NCI-H526 (cell line): ENCODE results near the gene ARID1B.
A peak's percentile ranks its signal among the peaks of the same experiment; 100 is the strongest.

Experiments used
- DNase-seq, 2 experiments: peaks; one replicate each; lab custom pipeline; 2025; lab: John Stamatoyannopoulos, UW

ARID1B gene

DNA sequence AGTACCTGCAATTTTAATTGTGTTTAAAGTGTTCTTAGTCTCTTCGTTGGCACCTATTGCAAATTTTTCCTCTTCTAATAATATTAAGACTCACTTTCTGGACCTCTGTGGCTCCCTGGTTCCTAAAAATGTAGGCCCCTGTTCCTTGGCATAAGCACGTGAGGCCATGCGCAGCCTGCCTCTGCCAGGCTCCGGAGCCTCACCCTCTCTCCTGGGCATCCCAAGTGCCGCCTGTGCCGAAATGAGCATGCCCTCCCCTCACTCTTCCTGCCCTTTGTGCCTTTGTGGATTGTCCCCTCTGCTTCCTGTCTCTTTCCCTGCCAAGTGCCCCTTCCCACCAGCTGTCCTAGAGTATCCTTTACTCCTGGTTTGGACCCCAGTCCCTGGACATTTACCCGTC, 300.1 kb downstream of the ARID1B start:
- no peak for DNase-seq

- no peak for DNase-seq
Measured at GRCh38 chr6:157078326-157078725, 301.1 kb downstream of the ARID1B start.

- DNase-seq = no peak
Measured at GRCh38 chr6:157079277-157079676, 302.1 kb downstream of the ARID1B start.

DNA sequence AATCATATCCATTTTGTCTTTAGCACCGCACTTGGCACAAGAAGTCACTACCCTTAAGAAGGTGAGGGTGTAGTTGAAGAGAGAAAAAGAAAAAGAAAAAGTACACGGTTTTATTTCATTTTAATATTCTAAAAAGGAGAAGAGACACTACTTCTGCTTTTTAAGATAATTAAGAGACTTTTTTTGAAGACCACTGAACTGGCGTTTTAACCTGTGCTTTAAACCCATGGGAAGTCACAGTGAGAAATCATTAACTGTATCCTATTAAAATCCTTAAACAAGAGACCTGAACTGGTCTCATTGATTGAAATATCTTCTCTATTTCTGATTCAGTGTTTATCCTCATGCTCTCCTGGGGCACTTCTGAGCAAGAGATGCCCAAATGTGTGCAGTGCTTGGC, 302.6 kb downstream of the ARID1B start:
- DNase-seq = no peak

GRCh38 chr6:157080986-157081391, 303.8 kb downstream of the ARID1B start:
- DNase-seq = no peak

DNA sequence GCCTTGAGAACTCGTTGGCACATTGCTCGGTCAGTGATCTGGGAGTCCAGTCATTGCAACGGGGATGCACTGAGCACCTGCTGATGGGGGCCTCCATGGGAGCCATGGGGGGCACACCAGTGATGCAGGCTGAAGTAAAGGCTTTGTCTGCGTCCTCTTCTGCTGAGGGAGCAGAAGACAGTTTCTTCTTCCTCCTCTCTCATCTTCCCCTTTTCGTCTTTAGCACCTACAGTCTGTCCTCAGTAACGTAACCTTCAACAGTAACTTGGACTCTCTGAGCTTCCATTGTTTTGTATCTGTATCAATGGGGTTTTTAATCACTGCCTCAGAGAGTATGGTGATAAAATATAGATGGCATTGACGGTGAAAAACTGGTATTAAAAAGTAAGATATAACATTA, 306.2 kb downstream of the ARID1B start:
- DNase-seq = no peak

DNA sequence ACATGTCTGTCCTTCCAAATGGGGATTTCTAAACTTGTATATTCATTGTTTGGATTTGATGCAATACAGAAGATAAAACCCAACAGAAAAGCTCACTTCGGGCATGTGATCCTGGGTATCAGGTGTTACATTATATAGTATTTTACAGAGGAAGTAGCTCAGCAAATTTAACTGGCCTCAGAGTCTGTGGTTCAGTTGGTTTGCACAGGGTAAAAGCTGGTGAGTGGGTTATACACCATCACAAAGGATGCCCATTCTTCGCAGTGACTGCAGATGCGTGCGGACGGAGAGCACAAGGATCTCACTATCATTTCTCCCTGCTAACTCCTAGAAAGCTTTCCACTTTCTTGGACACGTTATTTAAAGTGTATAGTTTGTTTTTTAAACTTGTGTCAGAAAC, 309.5 kb downstream of the ARID1B start:
- no peak for DNase-seq

DNA sequence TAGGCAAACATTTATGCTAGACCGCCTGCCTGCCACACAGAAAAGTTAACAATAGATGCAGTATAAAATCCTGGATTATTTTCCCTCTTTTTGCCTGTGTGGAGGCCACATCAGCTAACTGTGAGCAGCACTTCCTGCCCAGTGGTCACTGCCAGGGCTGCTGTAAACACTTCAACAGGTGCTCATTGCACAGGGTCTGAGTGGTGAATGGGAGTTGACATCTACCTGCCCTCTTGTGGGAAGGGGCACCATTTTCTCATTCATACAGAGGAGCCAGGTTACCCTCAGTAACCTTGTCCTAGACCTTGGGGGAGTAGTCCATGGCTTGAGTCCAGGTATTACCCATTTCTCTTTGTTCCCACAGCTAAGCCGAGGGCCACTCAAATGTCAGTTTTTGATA, 310.8 kb downstream of the ARID1B start:
- DNase-seq = no peak

DNA sequence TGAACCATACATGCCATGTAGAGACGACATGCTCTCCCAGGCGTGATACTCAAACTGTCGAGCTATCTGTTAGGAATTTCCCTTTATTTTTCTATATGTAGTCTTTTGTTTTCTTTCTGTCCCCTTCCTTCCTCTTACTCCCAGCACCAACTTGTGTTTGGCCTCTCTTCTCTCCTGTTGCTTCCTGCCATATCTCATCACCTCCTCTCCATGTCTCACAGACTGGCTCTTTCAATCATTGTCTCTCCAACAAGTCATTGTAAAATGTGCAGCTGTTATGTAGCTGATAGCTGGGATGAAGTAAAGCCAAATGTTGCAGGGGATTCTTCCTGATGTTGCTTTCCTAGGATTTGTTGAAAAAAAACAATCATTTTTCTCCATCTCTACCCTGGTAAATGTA, 311.7 kb downstream of the ARID1B start:
- no peak for DNase-seq

DNA sequence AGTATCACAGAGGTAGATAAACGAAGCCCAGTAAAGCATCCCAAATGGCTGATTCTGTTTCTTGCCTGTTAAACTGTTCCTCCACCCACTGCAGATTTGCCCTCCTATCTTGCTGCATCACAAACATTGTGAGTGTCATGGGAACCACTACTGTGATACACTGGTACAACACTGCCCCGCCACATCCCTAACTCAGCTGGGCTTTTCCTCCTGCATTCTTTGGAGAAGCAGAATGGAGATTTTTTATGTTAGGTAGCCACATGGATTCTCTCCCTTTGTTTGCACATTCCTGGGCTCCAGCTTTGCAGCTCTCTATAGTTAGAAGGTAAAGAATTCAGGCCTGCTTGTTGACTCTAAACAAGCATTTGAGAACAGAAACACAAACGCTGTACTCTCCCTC, 312.1 kb downstream of the ARID1B start:
- peak in 1 of 2 experiments; percentile 22 for DNase-seq

DNA sequence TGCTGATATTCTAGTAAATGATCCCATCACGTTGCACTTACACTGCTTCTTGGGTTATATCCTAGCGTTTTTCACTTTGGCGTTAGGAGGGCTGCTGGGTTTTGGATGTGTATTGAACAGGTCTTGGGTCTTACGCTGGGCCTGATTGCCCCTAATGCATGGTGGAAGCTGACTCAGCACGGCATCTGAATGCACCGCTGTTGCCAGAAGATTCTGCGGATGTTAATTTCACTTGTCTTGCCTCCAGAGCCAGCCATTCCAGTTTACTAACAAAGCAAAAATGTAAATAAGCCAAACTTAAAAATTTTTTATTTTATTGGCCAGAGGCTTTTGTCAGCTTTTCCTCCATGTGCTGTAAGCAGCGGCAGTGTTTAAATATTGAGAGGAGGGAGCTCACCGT, 312.7 kb downstream of the ARID1B start:
- DNase-seq = no peak

- no peak for DNase-seq
Measured at GRCh38 chr6:157090736-157091135, 313.6 kb downstream of the ARID1B start.

GRCh38 chr6:157091243-157091642, 314.1 kb downstream of the ARID1B start:
- no peak for DNase-seq

DNA sequence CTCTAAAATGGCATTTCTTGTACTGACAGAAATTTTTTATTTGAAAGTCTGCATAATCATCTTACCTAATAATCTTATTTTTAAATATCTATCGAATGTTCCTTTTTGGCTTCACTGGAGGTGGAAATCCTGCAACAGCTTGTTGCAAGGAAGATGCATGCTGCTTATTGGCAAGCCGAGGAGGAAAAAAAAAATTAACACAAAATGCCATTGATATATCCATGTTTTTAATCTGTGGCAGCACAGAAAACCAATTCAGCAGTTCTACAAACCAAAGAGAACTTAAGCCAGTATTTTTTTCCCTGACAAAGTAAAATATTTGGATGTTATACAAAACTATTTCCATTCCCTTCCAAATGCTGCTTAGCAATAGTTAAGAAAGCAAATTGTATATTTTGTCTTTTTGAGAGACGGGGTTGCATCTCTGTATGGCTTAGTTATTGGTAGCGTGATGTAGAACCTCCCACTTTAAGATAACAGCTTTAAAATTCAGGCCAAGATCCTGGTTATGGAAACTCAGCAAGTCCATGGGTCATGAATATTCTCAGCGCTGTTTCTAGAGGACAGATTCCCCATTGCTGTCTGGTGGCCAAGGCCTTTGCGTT, 314.8 kb downstream of the ARID1B start:
- no peak for DNase-seq

DNA sequence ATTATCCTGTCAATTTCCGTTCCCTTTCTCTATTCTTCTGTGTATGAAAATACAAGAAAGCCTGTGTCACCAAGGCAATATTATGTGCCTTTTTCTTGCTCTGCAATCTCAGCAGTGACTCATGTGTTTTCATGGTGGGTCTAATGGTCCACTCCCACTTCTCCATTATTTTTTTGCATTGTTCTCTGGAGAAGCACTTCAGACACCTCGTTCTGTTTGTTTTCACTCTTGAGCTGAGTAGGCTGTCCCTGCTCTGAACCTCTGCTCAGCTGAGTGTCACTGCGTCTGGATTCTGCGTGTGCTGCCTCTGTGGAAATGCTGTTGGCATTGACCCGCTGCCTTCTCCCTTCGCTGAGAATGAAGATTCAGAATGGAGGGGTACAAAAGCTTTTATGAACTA, 315.6 kb downstream of the ARID1B start:
- no peak for DNase-seq

- DNase-seq = no peak
Measured at GRCh38 chr6:157093536-157093935, 316.4 kb downstream of the ARID1B start.

DNA sequence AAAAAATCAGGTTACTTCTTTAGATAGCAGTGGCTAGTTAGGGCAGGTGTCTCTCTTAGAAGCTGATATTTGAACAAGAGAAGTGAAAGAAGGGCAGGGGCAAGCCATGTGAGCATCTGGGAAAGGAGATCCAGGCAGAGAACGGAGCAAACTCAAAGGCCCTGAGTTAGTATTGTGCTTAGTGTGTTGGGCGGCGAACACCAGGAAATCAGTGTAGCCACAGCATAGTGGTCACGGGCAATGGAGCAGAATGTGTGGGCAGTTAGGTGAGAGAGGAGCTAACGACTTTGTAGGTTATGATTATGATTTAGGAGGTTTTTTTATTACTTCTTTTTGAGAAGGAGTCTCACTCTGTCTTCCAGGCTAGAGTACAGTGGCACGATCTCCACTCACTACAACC, 316.9 kb downstream of the ARID1B start:
- no peak for DNase-seq

DNA sequence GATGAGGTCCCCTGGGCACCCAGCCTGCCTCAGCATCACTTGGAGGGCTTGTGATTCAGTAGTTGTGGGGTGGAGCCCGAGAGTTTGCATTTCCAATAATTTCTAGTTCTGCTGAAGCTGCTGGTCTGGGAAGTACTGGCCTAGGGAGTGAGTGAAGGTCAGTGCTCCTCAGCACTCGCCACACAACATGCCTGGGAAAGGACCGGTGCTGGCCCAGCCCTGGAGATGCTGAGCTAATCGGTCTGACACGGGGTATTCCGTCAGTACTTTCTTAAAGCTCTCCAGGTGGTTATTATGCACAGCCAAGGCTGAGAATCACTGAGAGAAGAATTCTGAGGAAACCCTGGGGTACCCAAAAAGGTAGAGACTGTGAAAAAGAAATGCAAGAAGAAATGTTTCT, 317.9 kb downstream of the ARID1B start:
- DNase-seq = no peak

GRCh38 chr6:157095569-157095968, 318.4 kb downstream of the ARID1B start:
- no peak for DNase-seq

- DNase-seq = no peak
Measured at GRCh38 chr6:157096105-157096504, 318.9 kb downstream of the ARID1B start.

GRCh38 chr6:157096522-157096921, 319.3 kb downstream of the ARID1B start:
- DNase-seq = no peak

DNA sequence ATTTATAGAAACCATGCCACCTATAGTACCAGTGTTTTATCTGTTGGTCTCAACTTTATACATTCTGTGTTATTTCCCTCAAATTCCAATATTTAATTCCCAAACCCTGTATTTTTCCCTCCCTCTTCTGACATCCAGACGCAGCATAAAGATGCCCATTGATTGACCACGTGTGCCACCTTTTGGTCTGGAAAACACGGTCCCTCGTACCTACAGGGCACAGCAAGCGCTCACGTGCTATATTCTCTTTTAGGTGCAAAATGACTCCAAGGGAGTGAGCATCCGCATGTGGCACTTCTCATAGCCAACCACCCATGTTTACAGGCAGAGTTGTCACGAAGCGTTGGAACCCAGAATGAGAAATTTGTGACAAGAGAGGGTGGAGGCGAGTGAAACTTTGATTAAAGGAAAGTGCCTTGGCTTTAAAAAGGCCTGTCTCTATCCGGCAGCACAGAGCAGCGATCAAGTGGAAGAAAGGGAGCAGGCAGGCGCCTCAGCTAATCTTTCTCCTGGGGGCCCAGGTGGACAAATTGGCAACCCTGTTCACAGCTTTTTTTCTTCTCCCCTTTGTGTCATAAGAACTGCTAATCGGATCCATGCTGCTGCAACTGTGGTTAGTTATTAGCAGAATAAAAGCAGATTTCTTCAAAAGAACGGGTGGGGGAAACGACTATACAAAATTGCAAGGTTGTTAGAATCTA, 320.2 kb downstream of the ARID1B start:
- DNase-seq = no peak

GRCh38 chr6:157098999-157099398, 321.8 kb downstream of the ARID1B start:
- no peak for DNase-seq
